Measurements from ENCODE around the gene KLHL2.
"Not testable (repeated sequence)": the region's sequence is repeated elsewhere in the genome, so short reads cannot be mapped to it uniquely, and the experiment has no call there.

The KLHL2 gene

DNA sequence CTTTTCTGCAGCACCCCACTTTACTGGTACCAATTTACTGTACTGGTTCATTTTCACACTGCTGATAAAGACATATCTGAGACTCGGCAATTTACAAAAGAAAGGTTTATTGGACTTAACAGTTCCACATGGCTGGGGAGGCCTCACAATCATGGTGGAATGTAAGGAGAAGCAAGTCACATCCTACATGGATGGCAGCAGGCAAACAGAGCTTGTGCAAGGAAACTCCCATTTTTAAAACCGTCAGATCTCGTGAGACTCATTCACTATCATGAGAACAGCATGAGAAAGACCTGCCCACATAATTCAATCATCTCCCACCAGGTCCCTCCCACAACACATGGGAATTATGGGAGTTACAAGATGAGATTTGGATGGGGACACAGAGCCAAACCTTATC lies 77.3 kb downstream of the KLHL2 start:
- H3K4me3 ChIP-seq (ENCODE audit: low read length); DNase-seq (ENCODE audit: low read depth): not testable (repeated sequence)

- not testable (repeated sequence) for DNase-seq (ENCODE audit: low read depth); H3K4me3 ChIP-seq (ENCODE audit: low read length)
These were observed 79.4 kb downstream of the KLHL2 start for GRCh38 chr4:165286619-165287340.

- no peak for TF ChIP-seq CTCF (conservative IDR thresholded peaks at IDR 0.05; ENCODE audit: low read length)
- no peak for DNase-seq (ENCODE audit: low read depth)
- no peak overlapping the region for H3K4me3 ChIP-seq (ENCODE audit: low read length)
These were observed 80.9 kb downstream of the KLHL2 start for GRCh38 chr4:165288226-165288625.

GRCh38 chr4:165288639-165289422 lies 81.5 kb downstream of the KLHL2 start:
- peak; percentile 74 for DNase-seq (ENCODE audit: low read depth)
- H3K4me3 ChIP-seq (ENCODE audit: low read length), result no peak overlapping the region
- no peak for TF ChIP-seq CTCF (conservative IDR thresholded peaks at IDR 0.05; ENCODE audit: low read length)

- TF ChIP-seq CTCF (conservative IDR thresholded peaks at IDR 0.05; ENCODE audit: low read length), result no peak
These were observed 82.0 kb downstream of the KLHL2 start for GRCh38 chr4:165289423-165289785.

DNA sequence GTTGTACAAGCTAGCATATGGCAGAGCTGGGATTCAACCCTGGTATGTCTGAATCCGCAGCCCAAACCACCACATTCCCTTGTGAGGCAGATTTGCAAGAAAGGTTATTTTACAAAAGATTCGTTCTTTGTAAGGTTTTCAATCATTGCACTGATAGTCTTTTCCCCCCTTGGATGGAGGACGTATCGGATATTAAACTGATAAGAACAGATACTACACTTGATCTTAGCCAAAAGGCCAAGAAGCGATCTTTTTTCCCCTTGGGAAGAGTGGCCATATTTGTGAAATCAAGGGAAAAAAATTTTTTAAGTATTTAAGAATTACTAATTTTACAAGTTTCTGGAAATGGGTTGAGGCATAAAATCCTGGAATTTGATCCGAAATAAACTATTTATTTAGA lies 85.7 kb downstream of the KLHL2 start:
- no peak overlapping the region for H3K4me3 ChIP-seq (ENCODE audit: low read length)
- no peak for DNase-seq (ENCODE audit: low read depth)
- TF ChIP-seq CTCF (conservative IDR thresholded peaks at IDR 0.05; ENCODE audit: low read length), result no peak

More at GRCh38 chr4:165289423-165289785, 82.0 kb downstream of the KLHL2 start:
- DNase-seq (ENCODE audit: low read depth), result no peak
- H3K4me3 ChIP-seq (ENCODE audit: low read length), result no peak overlapping the region

DNA sequence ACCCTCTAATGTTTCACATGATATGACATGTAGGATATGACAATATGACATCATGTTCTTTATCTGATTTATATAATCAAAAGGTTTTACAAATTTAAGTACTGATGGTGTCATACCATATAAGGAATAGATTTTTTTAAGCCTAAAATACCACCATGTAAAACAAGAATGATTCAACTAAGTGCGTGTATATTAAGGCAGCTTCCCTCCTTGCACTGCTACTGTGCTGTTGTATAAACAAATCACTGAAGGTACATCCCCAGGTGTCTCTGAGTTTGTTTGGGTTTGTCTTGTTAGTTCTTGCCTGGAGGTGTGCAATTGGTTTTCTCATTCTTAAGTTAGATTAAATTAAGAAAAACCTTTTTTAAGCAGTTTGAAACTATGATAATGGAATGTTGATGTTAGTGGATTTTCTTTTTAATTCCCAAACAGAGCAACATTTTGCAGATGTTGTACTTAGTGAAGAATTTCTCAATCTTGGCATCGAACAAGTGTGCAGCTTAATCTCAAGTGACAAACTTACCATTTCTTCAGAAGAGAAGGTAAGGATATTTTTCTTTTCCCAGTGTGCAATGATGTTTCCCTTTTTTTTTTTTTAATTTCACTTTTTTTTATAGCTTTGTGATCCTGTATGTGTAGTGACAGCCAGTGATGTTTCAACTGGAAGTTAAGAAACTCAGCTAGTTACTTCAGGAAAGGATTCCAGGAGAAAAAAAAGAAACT lies 86.7 kb downstream of the KLHL2 start:
- TF ChIP-seq CTCF (conservative IDR thresholded peaks at IDR 0.05; ENCODE audit: low read length), result no peak
- no peak overlapping the region for H3K4me3 ChIP-seq (ENCODE audit: low read length)
- peak; percentile 16 for DNase-seq (ENCODE audit: low read depth)

GRCh38 chr4:165294907-165295306 lies 87.5 kb downstream of the KLHL2 start:
- H3K4me3 ChIP-seq (ENCODE audit: low read length), result no peak overlapping the region
- no peak for TF ChIP-seq CTCF (conservative IDR thresholded peaks at IDR 0.05; ENCODE audit: low read length)
- DNase-seq (ENCODE audit: low read depth), result no peak
